A549 (cell line): ENCODE data around the gene PAFAH1B2.

Experiments used
- ESRRA ChIP-seq: fragments of 150-350 bp; IDR thresholded peaks from 2 replicates; pipeline ENCODE4 v1.6.1; 2014; ENCODE audit warnings: mild to moderate bottlenecking, low read length, borderline replicate concordance
- MAFK ChIP-seq: fragments of 450-650 bp; IDR thresholded peaks from 2 replicates; pipeline ENCODE4 v1.6.1; 2014; ENCODE audit not compliant: partially characterized antibody
- MYC ChIP-seq: IDR thresholded peaks from 2 replicates; pipeline ENCODE4 v1.6.1; 2012; ENCODE audit warnings: mild to moderate bottlenecking, inconsistent platforms, low read length, improper control_type of control experiment, borderline replicate concordance
- REST ChIP-seq: fragments of 200-600 bp; sonication (generic); IDR thresholded peaks from 2 replicates; pipeline ENCODE4 v1.6.1; 2016; ENCODE audit warnings: antibody characterized with exemption, mild to moderate bottlenecking, moderate library complexity
- SMC3 ChIP-seq: fragments of >200 bp; sonication (Bioruptor Twin); formaldehyde crosslinking; IDR thresholded peaks from 3 replicates; pipeline ENCODE4 v1.6.1; 2018; ENCODE audit warnings: inconsistent platforms
- ZC3H11A ChIP-seq: fragments of 450-650 bp; IDR thresholded peaks from 2 replicates; pipeline ENCODE4 v1.6.1; 2014; ENCODE audit warnings: antibody characterized with exemption, mild to moderate bottlenecking
- ZNF302 ChIP-seq: fragments of 250-450 bp; sonication (Bioruptor Pico); IDR thresholded peaks from 2 replicates; pipeline ENCODE4 v1.9.0; 2021; ENCODE audit warnings: inconsistent platforms, mild to moderate bottlenecking, moderate library complexity
- TF ChIP-seq, protein P1 (sequence below): fragments of >200 bp; sonication (Bioruptor Twin); formaldehyde crosslinking; IDR thresholded peaks from 3 replicates; pipeline ENCODE4 v1.5.1; 2016
- TF ChIP-seq, protein P2 (sequence below): fragments of 150-350 bp; IDR thresholded peaks from 2 replicates; pipeline ENCODE4 v1.6.1; 2014; ENCODE audit warnings: low read depth, mild to moderate bottlenecking, low read length
- TF ChIP-seq, protein P3 (sequence below): IDR thresholded peaks from 2 replicates; pipeline ENCODE4 v1.6.1; 2012
- TF ChIP-seq, protein P4 (sequence below): fragments of 250-450 bp; sonication (Bioruptor Pico); IDR thresholded peaks from 2 replicates; pipeline ENCODE4 v1.5.0; 2021; ENCODE audit warnings: mild to moderate bottlenecking, moderate library complexity, borderline replicate concordance

DNA sequence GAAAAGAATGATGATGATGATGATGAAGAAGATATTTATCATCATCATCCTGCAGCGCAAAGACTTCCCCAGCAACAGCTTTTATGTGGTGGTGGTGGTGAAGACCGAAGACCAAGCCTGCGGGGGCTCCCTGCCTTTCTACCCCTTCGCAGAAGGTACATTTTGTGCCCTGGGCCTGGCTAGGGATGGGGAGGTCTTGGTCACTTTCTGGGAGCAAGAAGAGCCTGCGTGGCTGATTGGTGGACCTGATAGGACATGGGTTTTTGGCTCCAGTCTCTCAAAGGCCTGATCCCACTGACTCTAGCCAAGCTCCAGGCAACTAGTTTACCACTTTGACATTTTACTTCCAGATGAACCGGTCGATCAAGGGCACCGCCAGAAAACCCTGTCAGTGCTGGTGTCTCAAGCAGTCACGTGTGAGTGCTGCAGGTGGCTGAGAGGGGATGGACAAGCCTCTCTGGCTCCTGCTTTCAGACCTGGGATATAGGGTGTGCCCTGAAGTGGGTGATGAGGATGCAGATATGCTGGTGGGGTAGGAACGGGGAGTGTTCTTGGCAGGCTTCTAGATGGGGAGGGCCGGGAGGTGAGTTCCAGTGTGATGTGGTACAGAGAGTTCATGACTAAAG is 39.8 kb downstream of the PAFAH1B2 start:
- TF ChIP-seq, protein P1, sequence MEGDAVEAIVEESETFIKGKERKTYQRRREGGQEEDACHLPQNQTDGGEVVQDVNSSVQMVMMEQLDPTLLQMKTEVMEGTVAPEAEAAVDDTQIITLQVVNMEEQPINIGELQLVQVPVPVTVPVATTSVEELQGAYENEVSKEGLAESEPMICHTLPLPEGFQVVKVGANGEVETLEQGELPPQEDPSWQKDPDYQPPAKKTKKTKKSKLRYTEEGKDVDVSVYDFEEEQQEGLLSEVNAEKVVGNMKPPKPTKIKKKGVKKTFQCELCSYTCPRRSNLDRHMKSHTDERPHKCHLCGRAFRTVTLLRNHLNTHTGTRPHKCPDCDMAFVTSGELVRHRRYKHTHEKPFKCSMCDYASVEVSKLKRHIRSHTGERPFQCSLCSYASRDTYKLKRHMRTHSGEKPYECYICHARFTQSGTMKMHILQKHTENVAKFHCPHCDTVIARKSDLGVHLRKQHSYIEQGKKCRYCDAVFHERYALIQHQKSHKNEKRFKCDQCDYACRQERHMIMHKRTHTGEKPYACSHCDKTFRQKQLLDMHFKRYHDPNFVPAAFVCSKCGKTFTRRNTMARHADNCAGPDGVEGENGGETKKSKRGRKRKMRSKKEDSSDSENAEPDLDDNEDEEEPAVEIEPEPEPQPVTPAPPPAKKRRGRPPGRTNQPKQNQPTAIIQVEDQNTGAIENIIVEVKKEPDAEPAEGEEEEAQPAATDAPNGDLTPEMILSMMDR: no peak
- no peak for TF ChIP-seq ZC3H11A
- no peak for TF ChIP-seq SMC3
- TF ChIP-seq, protein P2, sequence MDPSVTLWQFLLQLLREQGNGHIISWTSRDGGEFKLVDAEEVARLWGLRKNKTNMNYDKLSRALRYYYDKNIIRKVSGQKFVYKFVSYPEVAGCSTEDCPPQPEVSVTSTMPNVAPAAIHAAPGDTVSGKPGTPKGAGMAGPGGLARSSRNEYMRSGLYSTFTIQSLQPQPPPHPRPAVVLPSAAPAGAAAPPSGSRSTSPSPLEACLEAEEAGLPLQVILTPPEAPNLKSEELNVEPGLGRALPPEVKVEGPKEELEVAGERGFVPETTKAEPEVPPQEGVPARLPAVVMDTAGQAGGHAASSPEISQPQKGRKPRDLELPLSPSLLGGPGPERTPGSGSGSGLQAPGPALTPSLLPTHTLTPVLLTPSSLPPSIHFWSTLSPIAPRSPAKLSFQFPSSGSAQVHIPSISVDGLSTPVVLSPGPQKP: no peak
- no peak for TF ChIP-seq REST
- TF ChIP-seq, protein P3, sequence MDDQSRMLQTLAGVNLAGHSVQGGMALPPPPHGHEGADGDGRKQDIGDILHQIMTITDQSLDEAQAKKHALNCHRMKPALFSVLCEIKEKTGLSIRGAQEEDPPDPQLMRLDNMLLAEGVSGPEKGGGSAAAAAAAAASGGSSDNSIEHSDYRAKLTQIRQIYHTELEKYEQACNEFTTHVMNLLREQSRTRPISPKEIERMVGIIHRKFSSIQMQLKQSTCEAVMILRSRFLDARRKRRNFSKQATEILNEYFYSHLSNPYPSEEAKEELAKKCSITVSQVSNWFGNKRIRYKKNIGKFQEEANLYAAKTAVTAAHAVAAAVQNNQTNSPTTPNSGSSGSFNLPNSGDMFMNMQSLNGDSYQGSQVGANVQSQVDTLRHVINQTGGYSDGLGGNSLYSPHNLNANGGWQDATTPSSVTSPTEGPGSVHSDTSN: no peak
- no peak for TF ChIP-seq MYC
- TF ChIP-seq, protein P4, sequence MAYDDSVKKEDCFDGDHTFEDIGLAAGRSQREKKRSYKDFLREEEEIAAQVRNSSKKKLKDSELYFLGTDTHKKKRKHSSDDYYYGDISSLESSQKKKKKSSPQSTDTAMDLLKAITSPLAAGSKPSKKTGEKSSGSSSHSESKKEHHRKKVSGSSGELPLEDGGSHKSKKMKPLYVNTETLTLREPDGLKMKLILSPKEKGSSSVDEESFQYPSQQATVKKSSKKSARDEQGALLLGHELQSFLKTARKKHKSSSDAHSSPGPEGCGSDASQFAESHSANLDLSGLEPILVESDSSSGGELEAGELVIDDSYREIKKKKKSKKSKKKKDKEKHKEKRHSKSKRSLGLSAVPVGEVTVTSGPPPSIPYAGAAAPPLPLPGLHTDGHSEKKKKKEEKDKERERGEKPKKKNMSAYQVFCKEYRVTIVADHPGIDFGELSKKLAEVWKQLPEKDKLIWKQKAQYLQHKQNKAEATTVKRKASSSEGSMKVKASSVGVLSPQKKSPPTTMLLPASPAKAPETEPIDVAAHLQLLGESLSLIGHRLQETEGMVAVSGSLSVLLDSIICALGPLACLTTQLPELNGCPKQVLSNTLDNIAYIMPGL (CRISPR knock-in tag): no peak
- TF ChIP-seq ZNF302 (CRISPR knock-in tag): no peak
- no peak for TF ChIP-seq MAFK
- no peak for TF ChIP-seq ESRRA
